ENCODE measurements around the gene STX8.
"Not testable (repeated sequence)": the region's sequence is repeated elsewhere in the genome, so short reads cannot be mapped to it uniquely, and the experiment has no call there.

STX8 gene

DNA sequence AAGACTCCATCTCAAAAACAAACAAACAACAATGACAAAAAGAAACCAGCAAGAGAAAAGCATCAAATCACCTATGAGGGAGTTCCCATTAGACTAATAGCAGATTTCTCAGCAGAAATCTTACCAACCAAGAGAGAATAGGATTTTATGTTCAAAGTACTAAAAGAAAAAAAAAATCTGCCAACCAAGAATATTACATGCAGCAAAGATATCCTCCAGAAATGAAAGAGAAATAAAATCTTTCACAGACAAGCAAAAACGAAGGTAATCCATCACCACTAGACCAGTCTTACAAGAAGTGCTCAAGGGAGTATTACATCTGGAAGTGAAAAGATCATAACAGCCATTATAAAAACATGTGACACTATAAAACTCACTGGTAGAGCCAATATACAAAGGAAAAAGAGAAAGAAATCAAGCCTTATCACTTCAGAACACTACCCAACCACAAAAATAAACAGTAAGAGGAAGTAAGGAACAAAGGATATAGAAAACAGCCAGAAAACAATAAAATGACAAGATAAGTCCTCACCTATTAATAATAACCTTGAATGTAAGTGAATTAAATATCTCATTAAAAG is 66.3 kb downstream of the STX8 start:
- no peak for DNase-seq (ENCODE audit: low read depth)

DNA sequence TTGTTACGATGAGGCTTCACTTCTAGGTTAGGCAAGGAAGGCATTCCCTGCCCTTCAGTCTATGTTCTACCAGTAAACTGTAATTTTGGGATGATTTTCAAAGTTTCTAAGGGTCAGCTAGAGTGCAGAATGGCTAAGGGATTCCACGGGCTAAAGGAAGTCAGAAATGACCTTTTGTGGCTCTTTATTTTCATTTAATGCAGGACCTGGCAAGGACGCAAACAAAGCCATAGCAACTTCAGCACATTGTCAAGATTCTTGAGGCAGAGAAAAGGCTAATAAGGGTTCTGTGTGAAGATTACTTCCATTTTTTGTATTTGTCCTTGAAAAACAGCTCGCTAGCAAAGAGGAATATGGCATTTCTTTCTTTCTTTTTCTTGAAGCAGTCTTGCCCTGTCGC is 76.6 kb downstream of the STX8 start:
- no peak for DNase-seq (ENCODE audit: low read depth)

DNA sequence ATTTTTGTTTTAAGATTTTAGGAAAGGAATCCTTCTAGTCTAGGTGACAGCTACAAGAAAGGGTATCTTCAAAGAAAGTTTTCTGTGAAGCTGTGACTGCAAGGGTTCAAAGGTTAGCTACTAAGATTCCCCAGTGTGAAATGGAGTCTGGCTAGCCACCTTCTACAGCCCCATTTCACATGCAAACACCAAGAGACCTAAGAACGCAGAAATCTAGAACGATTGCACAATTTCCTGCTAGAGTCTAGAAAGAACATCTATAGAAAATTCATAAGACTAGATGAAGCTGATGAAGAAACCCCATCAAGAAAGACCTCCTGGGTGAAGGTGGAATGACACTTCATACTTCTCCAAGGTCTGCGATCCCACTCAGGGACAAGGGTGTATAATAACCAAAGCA is 77.1 kb downstream of the STX8 start:
- no peak for DNase-seq (ENCODE audit: low read depth)

DNA sequence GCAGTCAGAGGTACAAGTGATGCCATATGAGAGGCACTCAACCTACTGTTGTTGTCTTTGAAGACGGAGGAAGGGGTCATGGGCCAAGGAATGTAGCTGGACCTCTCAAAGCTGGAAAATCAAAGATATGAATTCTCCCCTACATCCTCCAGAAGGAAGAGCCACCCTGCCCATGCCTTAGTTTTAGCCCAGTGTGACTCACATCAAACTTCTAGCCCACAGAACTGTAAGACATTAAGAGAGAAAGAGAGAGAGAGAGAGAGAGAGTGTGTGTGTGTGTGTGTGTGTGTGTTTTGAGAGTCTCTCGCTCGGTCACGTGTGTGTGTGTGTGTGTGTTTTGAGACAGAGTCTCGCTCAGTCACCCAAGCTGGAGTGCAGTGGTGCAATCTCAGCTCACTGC is 87.1 kb downstream of the STX8 start:
- DNase-seq (ENCODE audit: low read depth), result no peak

DNA sequence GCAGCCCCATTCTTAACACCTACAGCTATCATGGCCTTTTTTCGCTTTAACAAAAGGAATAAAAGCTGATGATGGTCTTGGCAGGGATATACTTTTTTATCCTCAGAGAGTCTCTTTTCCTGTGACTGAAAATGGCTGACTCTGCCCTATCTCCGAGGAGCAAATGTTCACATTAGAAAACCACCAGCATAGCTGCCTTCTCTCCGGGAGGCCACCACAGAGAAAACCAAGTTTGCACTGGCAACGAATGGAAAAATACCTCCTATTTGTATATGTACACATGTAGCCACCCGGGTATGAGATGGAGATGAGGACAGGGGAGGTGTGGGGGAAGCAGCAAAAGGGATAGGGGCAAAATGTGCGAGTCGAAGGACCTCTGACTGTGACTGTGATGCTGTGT is 88.2 kb downstream of the STX8 start:
- DNase-seq (ENCODE audit: low read depth), result no peak

DNA sequence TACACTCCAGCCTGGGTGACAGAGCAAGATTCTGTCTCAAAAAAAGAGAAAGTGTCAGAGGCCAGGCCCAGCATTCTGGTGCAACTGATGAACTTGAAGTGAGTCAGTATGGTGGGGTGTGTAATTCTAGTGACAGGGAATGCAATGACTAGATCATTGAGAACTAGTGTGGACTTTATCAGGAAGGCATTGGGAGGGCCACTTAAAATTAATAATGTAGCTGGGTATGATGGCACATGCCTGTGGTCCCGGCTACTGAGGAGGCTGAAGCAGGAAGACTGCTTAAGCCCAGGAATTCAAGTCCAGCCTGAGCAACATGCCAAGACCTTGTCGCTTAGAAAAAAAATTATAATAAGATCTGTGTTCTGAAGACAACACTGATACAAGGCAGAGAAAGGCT is 90.8 kb downstream of the STX8 start:
- DNase-seq (ENCODE audit: low read depth), result peak; percentile 27

DNA sequence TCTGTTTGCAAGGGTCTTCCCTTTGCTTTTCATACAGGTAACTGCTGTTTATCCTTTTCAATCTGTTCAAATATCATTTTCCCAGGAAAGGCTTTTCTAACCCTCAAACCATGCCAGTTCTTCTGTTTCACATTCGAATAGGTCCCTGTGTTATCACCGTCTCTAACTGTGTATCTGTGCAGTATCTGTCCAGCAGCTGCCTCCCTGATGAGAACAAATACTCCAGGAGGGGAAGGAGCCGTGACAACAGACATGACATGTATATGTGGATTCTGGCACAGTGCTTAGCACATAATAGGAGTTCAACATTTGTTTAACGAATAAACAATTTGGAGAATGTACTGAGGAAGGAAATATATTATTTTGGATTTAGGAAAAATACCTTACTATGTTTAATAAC is 95.7 kb downstream of the STX8 start:
- DNase-seq (ENCODE audit: low read depth), result no peak

DNA sequence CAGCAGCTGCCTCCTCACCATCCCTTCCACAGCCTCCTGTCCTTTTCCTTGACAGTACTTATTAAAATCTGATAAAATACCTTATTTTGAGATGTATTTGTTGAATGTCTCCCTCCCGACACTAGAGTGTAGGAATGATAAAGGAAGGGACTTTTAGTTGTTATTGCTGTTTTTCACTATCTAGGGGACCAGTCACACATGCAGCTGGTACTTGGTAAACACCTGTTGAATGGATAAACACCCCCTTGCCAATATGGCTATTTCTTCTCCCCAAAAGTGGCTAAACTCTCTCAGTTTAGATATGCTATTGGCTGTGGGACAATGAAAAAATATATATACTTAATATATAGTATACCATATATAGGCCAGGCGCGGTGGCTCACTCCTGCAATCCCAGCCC is 96.7 kb downstream of the STX8 start:
- no peak for DNase-seq (ENCODE audit: low read depth)

DNA sequence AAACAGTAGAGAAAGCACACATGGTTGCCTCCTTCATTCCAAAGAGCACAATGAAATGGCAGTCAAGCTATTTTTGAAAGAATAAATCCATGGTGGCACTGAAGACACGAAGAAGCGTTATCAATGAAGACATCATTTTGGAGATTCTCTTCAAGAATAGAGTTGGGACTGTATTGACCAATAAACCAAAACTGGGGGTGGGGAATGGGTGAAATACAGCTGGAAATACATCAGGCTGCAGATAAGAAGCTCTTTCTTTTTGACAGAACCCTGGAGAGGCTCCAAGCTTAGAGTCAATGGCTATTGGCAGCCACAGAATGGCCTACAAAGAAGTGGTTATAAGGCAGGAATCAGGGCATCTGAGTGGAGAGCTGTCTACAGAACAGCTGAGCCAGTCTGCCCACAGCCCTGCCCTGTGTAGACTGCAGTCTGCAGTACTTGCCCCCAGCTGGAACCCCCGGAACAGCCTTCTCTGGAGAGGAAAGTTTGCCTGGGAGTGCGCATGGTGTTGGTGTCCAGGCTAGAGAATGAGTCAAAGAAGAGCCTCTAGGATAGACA is 100.4 kb downstream of the STX8 start:
- DNase-seq (ENCODE audit: low read depth), result no peak

DNA sequence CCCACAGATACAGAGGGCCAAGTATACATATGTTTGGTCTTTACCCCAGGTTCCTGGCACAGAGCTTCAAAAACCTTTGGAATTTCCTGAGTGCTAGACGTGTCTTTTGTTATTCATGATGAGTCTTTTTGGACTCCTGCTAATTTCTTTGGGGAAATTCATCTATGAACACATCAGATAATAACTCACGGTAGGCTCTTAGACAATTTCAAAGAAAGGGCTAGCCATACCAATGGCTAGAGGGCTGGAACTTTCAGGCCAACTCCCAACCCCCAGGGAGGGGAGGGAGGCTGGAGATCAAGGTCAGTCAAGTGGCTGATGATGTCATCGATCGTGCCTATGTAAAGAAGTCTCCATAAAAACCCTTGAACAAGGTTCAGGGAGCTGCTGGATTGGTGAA is 101.9 kb downstream of the STX8 start:
- DNase-seq (ENCODE audit: low read depth), result no peak

DNA sequence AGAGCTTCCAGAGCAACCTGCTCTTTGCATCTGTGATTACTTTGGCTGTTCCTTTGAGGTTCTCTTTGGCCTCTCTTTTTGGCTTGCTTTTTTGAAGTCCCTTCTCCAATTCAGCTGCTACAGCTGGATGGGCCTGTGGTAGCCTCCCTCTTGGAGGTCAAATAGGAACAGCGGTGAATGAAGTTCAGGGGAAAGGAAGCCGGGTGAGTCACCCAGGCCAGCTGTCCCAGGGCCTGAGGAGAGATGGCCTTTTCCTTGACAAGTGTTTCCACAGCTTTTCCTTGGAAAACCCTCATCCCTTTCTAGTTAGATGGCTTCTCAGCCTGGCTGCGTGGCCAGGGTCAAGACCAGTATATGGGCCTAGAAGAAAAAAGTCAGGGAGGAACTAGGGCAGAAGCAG is 103.1 kb downstream of the STX8 start:
- DNase-seq (ENCODE audit: low read depth), result no peak

DNA sequence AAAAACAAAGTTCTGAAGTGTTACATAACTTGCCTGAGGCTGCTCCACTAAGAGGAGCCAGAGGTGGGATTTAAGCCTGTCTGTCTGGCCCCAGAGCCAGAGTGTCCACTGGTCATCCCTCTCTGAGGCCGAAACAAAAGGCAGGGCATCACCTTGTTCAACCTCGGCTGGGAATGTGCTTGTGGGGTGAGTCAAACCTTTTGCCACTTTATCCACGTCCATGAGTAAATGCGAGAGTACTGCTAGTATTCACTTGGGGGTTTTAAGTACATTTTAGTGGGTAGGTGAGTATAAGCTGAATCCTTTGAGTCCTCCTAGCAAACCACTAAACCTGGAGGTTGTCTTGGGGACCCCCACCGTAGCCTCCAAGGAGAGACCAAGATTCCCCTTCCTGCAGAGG is 103.5 kb downstream of the STX8 start:
- DNase-seq (ENCODE audit: low read depth), result no peak

DNA sequence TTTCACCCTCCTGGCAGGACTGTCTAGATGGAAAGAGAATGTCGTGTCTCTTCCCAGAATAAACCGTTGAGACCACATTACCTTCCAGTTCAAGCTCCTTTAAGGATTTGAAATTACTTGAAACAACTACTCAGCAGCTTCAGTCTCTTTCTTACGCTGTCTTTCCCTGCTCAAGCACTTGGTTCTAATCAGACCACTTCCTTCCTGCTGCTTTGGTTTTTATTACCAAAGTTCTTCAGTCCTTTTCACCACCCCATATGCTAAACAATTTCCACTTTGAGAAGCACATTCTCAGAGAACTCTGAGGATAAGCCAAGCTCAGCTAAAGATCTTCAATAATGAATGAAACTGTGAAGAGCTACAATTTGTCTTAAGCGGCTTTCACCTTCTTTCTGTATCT is 105.4 kb downstream of the STX8 start:
- no peak for DNase-seq (ENCODE audit: low read depth)

DNA sequence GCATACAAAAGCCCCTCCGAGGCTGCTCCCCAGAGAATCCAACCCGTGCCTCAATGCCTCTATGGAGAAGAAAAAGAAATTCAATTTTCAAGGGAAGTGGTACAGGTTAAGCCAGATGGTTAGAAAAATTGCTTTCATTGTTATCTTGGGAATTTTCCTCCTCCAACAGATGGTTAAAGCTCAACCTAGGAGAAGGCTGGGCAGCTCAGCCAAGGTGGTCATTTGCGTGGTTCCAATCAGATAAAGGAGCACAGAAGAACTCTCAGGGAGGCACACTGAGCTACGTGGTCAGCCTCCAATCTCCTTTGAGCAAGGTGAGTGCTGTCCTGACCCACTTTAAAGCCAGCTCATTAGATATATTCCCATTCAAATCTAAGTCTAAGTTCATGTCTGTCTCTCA is 106.7 kb downstream of the STX8 start:
- no peak for DNase-seq (ENCODE audit: low read depth)

DNA sequence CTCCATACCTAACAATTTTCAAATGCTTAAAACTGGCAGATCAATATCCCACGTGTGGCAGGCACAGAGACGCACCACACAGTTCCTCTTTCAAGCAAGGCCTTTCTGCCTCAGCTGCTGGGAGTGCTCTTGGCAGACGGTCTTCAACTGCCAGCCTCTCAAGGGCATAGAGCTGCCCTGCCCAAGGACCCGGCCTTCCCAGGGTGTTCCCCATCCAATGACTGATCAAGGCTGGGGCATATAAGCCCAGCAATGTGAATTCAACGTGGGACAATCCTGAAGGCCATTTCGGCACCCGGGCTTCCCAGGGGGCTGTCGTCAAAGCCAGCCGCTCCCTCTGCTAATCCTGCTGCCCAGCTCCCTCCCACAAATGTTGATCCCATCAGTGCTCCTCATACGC is 107.1 kb downstream of the STX8 start:
- no peak for DNase-seq (ENCODE audit: low read depth)

DNA sequence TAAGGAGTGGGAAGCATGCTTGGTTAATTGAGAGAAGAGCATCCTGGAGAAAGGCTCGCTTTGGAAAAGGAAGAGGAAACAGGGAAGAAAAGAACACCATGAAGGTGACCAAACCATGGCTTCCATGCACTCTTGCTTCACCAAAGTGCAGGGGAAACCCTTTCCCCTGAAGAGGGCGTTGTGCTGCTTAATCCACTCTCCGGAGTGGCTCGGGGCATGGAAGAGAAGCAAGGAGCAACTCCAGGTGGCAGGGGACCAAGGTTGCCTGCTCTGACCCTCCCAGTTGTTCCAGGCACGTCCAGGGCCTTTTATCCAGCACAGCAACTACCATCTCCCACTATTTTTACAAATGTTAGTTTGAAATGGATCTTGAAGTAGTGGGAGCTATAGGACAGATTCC is 108.1 kb downstream of the STX8 start:
- DNase-seq (ENCODE audit: low read depth), result no peak

DNA sequence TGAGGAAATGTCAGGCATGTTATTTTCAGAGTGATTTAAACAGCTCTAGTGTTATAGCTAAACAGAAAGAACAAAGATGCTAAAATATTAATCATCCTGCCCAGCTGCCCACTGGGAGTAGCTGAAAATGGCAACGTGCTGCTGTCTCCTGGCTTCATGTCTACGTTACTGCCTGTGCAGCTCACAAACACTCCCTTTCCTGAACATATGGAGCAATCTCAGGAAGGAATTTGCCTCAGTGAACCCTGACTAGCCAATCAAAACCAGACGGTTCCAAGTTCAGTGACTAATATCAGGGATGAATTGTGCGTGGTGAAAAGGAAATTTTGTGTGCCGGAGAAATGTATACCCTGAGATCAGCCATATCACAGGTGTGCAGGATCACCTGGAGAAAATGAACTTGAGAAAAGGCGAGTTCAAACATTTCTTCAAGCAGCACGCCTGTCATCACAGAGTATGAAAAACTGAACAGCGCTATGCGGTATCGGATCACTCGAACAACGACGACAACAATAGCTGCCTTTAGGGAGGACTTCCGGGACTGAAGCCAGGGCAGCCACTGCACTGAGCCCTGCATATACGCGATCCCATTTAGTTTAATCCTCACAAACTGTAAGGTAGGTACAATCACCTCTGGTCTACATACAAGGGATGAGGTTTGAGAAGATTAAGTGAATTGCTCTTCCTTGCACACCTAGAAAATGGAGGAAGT is 110.3 kb downstream of the STX8 start:
- peak; percentile 86 for DNase-seq (ENCODE audit: low read depth)

DNA sequence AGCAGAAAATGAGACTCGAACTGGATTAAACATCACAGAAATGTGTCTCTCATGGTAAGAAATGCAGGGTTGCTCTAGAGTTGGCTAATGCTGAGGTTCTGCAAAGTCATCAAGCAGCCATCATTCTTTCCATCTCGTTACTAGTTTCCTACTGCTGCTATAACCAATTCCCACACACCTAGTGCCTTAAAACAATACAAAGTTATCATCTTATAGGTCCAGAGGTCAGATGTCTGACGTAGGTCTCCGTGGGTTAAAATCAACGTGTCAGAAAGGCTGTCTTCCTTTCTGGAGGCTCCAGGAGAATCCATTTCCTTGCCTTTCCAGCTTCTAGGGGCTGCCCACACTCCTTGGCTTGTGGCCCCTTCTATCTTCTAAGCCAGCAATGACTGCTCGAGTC is 118.6 kb downstream of the STX8 start:
- DNase-seq (ENCODE audit: low read depth), result no peak

DNA sequence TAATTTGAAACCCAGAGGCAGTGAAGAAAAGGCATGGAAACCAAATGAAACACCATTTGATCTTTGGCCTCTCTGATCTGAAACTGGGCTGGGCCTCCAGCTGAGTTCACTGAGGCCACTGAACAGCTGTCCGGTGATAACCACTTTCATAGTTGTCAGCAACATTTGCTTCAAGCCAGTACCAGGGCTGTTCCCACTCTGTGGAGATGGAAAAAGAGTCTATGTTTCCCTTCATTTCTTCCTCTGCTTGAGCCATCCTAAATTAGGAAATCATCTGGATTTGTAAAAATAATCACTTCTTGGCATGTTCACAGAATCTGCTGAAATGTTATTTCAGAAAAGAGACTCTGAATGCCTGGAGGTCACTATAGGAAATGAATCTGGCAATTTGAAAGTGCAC is 119.3 kb downstream of the STX8 start:
- no peak for DNase-seq (ENCODE audit: low read depth)

DNA sequence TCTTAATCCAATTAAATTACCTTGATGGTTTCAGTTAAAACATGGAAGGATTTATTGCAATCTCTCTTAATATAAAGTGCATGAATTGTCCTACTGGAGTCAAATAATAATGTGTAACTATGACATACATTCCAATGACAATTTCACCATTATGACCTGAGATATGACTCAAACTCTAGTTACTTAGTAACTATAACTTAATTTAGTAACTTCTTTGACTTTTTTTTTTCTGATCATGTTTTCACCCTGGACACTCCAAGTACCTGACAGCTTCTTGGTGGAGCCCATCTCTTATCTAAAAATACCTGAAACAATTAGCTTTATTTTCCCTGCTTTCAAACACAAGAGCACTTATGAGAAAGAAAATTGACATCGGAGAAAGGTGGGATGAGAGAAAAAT is 123.7 kb downstream of the STX8 start:
- no peak for DNase-seq (ENCODE audit: low read depth)

DNA sequence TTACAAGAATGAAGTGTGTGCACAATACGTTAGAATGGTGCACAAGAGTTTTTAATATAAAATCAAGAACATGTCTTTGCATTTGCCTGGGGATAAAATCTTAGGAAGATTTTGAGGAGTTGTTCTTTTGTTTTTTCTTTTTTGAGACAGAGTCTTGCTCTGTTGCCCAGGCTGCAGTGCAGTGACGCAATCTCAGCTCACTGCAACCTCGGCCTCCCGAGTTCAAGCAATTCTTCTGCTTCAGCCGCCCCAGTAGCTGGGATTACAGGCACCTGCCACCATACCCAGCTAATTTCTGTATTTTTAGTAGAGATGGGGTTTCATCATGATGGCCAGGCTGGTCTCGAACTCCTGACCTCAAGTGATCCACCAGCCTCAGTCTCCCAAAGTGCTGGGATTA is 128.3 kb downstream of the STX8 start:
- not testable (repeated sequence) for DNase-seq (ENCODE audit: low read depth)

DNA sequence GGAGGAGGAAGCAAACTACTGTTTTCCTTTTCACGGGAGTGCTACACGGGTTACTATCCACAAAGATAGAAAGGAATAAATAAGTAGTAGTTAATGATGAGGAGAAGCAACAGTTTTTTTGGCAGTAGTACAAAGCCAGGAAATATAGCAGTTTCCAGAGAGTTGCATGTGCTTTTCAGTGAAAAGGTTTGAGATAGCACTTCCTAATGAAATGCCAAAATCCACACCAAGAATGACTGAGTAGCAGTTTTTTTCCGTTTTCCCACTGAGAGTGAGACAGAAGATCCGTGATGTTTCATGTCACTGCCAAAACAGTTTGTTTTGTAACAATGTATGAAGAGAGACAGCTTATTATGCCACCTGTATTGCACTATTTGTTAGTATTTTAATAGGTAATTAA is 129.1 kb downstream of the STX8 start:
- DNase-seq (ENCODE audit: low read depth), result no peak

DNA sequence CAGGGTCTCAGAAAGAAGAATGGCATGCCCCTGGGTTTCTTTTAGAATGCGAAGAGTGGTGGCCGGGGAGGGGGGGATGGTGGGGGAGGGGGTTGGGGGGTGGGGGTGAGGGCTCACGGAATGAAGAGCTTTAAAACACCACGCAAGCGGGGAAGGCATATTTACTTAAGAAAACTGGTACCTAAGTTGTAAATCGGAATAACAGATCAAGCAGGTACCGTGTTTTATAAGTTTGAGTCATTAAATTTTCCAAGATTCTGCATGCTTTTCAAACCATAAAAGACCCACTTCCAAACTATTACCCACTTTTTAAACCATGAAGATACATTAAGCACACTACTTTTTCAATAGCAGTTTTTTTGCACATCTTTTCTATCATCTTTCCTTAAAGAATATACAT is 130.2 kb downstream of the STX8 start:
- DNase-seq (ENCODE audit: low read depth), result no peak

DNA sequence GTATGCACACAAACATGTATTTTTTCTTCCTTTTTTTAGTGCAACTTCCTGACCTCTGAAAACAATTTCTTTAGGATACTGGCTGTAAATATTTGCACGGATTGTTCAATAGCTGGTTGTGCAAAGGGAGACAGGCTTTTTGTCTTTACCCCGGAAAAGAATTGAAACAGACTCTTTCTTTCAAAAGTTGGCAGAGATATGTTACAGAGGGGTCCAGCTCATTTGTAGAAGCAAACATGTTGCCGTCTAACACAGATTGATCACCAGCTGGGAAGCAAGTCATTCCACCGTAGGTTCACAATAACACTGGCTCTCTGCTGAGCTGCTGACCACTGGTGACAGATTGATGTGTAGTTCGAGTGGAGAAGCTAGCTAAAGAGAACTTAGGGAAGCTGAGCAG is 130.9 kb downstream of the STX8 start:
- DNase-seq (ENCODE audit: low read depth), result no peak

All from amniotic epithelial cell (primary cell).